GM12878 (cell line): ENCODE results near the gene IGF2BP2.

ENCODE experiments used
- HDAC2 ChIP-seq: fragments of 200-600 bp; sonication (generic); IDR thresholded peaks from 2 replicates; pipeline ENCODE4 v1.6.1; 2017
- TF ChIP-seq, protein P1 (sequence below), 3 experiments: IDR thresholded peaks in 2 of 3; conservative IDR thresholded peaks in 1 of 3; 2 replicates each; pipeline ENCODE4 v1.5.1; 2011; ENCODE audit warnings: low read depth in 3 of 3, low read length in 3 of 3, mild to moderate bottlenecking in 3 of 3, control low read depth in 2 of 3, moderate library complexity in 2 of 3, inconsistent platforms in 1 of 3, mixed read lengths in 1 of 3; ENCODE audit not compliant: control insufficient read depth in 2 of 3, insufficient read depth in 1 of 3; ENCODE audit errors: extremely low read depth in 1 of 3

GRCh38 chr3:185756477-185756876 lies 68.4 kb downstream of the IGF2BP2 start:
- TF ChIP-seq, protein P1, sequence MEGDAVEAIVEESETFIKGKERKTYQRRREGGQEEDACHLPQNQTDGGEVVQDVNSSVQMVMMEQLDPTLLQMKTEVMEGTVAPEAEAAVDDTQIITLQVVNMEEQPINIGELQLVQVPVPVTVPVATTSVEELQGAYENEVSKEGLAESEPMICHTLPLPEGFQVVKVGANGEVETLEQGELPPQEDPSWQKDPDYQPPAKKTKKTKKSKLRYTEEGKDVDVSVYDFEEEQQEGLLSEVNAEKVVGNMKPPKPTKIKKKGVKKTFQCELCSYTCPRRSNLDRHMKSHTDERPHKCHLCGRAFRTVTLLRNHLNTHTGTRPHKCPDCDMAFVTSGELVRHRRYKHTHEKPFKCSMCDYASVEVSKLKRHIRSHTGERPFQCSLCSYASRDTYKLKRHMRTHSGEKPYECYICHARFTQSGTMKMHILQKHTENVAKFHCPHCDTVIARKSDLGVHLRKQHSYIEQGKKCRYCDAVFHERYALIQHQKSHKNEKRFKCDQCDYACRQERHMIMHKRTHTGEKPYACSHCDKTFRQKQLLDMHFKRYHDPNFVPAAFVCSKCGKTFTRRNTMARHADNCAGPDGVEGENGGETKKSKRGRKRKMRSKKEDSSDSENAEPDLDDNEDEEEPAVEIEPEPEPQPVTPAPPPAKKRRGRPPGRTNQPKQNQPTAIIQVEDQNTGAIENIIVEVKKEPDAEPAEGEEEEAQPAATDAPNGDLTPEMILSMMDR (IDR thresholded peaks at IDR 0.05 in 2 of 3, conservative IDR thresholded peaks at IDR 0.05 in 1 of 3; ENCODE audit: control insufficient read depth in 2 of 3, extremely low read depth in 1 of 3, insufficient read depth in 1 of 3, low read depth in 3 of 3, low read length in 3 of 3): no peak
- no peak for TF ChIP-seq HDAC2
